Activated B cell treated with CpG ODN at 0.5 μM for 24 hours (primary cell): ENCODE measurements around the gene OSTF1. TPM values are rescaled to one million over a fixed set of nuclear protein-coding genes. Genes with fewer than 3 reads are reported as not detected.
A peak's percentile ranks its signal among the peaks of the same experiment; 100 is the strongest.

Experiments
- ATAC-seq: fragments of 200-7000 bp; cut with Tn5 transposase; one replicate; pipeline ENCODE4 v1.10.0; 2021; ENCODE audit warnings: low read depth, mild to moderate bottlenecking, moderate library complexity
- CTCF ChIA-PET: fragments of 350-600 bp; sonication (Branson Sonifier 250); formaldehyde crosslinking; loops from one replicate; lab custom pipeline; 2021; ENCODE audit warnings: antibody characterized with exemption; lab: Charles Lee
- POLR2A ChIA-PET: fragments of 350-600 bp; sonication (Branson Sonifier 250); formaldehyde crosslinking; loops from one replicate; lab custom pipeline; 2021; ENCODE audit warnings: antibody characterized with exemption; lab: Charles Lee
- DNase-seq: peaks from one replicate; pipeline ENCODE4 v3.0.0; 2022
- H3K27ac Mint-ChIP-seq: one replicate; pipeline ENCODE4 v1.8.0; 2020; ENCODE audit warnings: mixed read lengths
- H3K27me3 Mint-ChIP-seq: one replicate; pipeline ENCODE4 v1.8.0; 2021; ENCODE audit warnings: mixed read lengths
- H3K36me3 Mint-ChIP-seq: one replicate; pipeline ENCODE4 v1.8.0; 2021; ENCODE audit warnings: low read depth, mixed read lengths
- H3K4me1 Mint-ChIP-seq: one replicate; pipeline ENCODE4 v1.8.0; 2021; ENCODE audit warnings: mixed read lengths
- H3K4me3 Mint-ChIP-seq: one replicate; pipeline ENCODE4 v1.8.0; 2020; ENCODE audit warnings: mild to moderate bottlenecking, mixed read lengths
- H3K9me3 Mint-ChIP-seq: one replicate; pipeline ENCODE4 v1.8.0; 2020; ENCODE audit warnings: mixed read lengths
- CTCF ChIP-seq: fragments of 200-600 bp; IDR thresholded peaks from one replicate; pipeline ENCODE4 v1.8.0; 2022; ENCODE audit warnings: antibody characterized with exemption, mild to moderate bottlenecking
- intact Hi-C: fragments of 100-400 bp; cut with micrococcal nuclease; formaldehyde crosslinking; loops from one replicate; pipeline ENCODE4 v1.15.1; 2024
- total RNA-seq: library from RNA; stranded (reverse); gene quantifications from 2 replicates; pipeline ENCODE4 v1.2.3, GENCODE V29; 2022

The OSTF1 gene
- total RNA-seq, 1 donor from 2014 or later, result 59.7 TPM

DNA sequence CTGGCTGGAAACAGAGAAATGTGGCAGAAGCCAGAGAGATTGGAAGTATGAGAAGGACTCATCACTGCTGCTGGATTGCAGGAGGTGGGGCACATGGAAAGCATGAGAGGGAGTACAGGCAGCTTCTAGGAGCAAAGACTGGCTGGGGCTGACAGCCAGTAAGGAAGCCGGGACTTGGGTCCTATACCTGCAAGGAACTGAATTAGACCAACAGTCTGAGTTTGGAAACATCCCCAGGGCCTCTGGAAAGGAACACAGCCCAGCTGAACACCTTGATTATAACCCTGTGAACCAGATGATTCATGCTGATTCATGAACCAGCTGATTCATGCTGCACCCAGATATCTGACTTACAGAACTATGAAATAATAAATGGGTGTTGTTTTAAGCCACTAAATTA, 93.4 kb downstream of the OSTF1 start:
- ChIA-PET POLR2A (no interaction called here), CTCF (no interaction called here)
- Mint-ChIP-seq H3K27ac (no peak overlapping the region), H3K27me3 (no peaks in the 10 kb centered on the region), H3K4me3 (no peak overlapping the region), H3K9me3 (no peaks in the 10 kb centered on the region), H3K36me3 (peaks cover 7% of the 10 kb centered on the region), H3K4me1 (peaks cover 1% of the 10 kb centered on the region)
- ATAC-seq (no peak), DNase-seq (no peak)
- no peak for TF ChIP-seq CTCF
- intact Hi-C loops, result no loop called here

DNA sequence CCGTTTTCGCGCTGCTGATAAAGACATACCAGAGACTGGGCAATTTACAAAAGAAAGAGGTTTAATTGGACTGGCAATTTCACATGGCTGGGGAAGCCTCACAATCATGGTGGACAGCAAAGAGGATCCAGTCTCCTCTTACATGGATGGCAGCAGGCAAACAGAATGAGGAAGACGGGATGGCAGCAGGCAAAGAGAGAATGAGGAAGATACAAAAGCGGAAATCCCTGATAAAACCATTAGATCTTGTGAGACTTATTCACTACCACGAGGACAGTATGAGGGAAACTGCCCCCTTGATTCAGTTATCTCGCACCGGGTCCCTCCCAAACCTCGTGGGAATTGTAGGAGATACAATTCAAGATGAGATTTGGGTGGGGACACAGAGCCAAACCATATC, 95.0 kb downstream of the OSTF1 start:
- CTCF ChIA-PET, result no interaction called here
- DNase-seq (no peak), ATAC-seq (no peak)
- H3K27me3 Mint-ChIP-seq, result no peaks in the 10 kb centered on the region
- peaks cover 7% of the 10 kb centered on the region for H3K36me3 Mint-ChIP-seq
- intact Hi-C loops, result no loop called here
- no peaks in the 10 kb centered on the region for H3K9me3 Mint-ChIP-seq
- H3K27ac Mint-ChIP-seq, result no peak overlapping the region
- H3K4me3 Mint-ChIP-seq, result no peak overlapping the region
- TF ChIP-seq CTCF, result no peak
- H3K4me1 Mint-ChIP-seq, result peaks cover 1% of the 10 kb centered on the region
- POLR2A ChIA-PET, result no interaction called here

- no peaks in the 10 kb centered on the region for H3K9me3 Mint-ChIP-seq
- H3K4me3 Mint-ChIP-seq, result no peak overlapping the region
- no peaks in the 10 kb centered on the region for H3K27me3 Mint-ChIP-seq
- H3K36me3 Mint-ChIP-seq, result peaks cover 5% of the 10 kb centered on the region
- ChIA-PET CTCF (no interaction called here), POLR2A (no interaction called here)
- ATAC-seq (no peak), DNase-seq (no peak)
- H3K4me1 Mint-ChIP-seq, result peaks cover 1% of the 10 kb centered on the region
- TF ChIP-seq CTCF, result no peak
- intact Hi-C loops, result loop anchor here (2.0 kb wide), 1 partner anchor 410 kb away; no protein-coding TSS in a partner anchor
- H3K27ac Mint-ChIP-seq, result no peak overlapping the region
These were observed 96.2 kb downstream of the OSTF1 start for GRCh38 chr9:75184471-75184870.

GRCh38 chr9:75185585-75186170, 97.4 kb downstream of the OSTF1 start:
- DNase-seq, result no peak
- no peak overlapping the region for H3K4me3 Mint-ChIP-seq
- CTCF ChIA-PET, result interaction anchor here (0.6 to 1.3 kb wide), 4 partner anchors 10 to 25 kb away, joined by 3 to 5 read pairs (median 3); no protein-coding TSS in a partner anchor
- POLR2A ChIA-PET, result no interaction called here
- intact Hi-C loops, result loop anchor here (2.0 to 5.0 kb wide), 2 partner anchors 411 to 1517 kb away; no protein-coding TSS in a partner anchor
- no peaks in the 10 kb centered on the region for H3K27me3 Mint-ChIP-seq
- H3K4me1 Mint-ChIP-seq, result peaks cover 1% of the 10 kb centered on the region
- no peak overlapping the region for H3K27ac Mint-ChIP-seq
- TF ChIP-seq CTCF, result no peak
- H3K36me3 Mint-ChIP-seq, result peaks cover 4% of the 10 kb centered on the region
- ATAC-seq, result no peak
- H3K9me3 Mint-ChIP-seq, result no peaks in the 10 kb centered on the region

DNA sequence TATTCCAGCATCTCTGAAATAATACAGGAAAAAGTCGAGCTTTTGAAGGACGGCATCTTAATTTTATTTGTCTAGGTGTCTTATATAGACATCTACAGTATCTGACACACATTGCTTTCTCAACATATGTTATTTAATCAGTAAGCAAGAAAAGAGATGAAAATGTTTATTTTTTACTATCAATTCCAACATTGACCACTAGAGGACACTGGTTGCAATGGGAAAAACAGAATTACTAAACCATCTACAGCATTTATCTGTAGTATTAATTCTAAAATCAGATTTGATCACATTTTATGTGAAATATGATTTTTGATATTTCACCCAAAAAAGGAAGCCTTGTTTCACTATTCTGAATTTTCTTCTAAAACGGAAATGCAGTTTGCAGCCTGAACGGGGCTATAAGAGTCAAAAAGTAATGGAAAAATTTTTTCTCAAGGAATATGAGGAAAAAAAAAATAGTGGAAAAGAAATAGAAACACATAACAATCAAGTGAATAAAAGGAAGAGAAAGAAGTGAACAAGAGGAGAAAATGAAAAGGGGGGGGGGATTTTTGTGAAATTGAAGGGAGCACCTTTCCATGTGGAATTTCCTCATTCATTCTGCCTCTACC, 98.6 kb downstream of the OSTF1 start:
- H3K27ac Mint-ChIP-seq, result no peak overlapping the region
- POLR2A ChIA-PET, result no interaction called here
- no peaks in the 10 kb centered on the region for H3K36me3 Mint-ChIP-seq
- intact Hi-C loops, result loop anchor here (5.0 kb wide), 1 partner anchor 1515 kb away; no protein-coding TSS in a partner anchor
- H3K9me3 Mint-ChIP-seq, result no peaks in the 10 kb centered on the region
- H3K4me3 Mint-ChIP-seq, result no peak overlapping the region
- peak; percentile 94 for TF ChIP-seq CTCF
- CTCF ChIA-PET, result no interaction called here
- no peaks in the 10 kb centered on the region for H3K27me3 Mint-ChIP-seq
- peaks cover 1% of the 10 kb centered on the region for H3K4me1 Mint-ChIP-seq
- no peak for DNase-seq
- ATAC-seq, result no peak
